ENCODE results near the gene DNMT3A.

- no peak for TF ChIP-seq EZH2 (IDR thresholded peaks at IDR 0.05; ENCODE audit: borderline replicate concordance, insufficient read depth, low read depth, low read length, poor library complexity, severe bottlenecking)
- no peak for TF ChIP-seq CTCF (IDR thresholded peaks at IDR 0.05)
These were observed 62.6 kb downstream of the DNMT3A start for GRCh38 chr2:25279091-25279651.

Measured in B cell (primary cell).